ENCODE data around the gene TGFA. TPM values are rescaled to one million over a fixed set of nuclear protein-coding genes. Genes with fewer than 3 reads are reported as not detected.

Gene TGFA
- total and polyA plus RNA-seq, 2 donors from 2014 or later: 8.3 to 30.8 TPM

GRCh38 chr2:70557171-70557838 is 3.7 kb upstream of the TGFA start:
- Histone ChIP-seq H3K9ac (ENCODE audit: low read length in 3 of 3) (no peak overlapping the region), H3K27ac (ENCODE audit: low read depth in 2 of 2, low read length in 2 of 2) (no peak overlapping the region), H3K36me3 (ENCODE audit: control insufficient read depth in 2 of 3, insufficient read depth in 3 of 3, low read length in 3 of 3) (no peaks in the 10 kb centered on the region), H3K4me1 (ENCODE audit: control insufficient read depth in 2 of 3, insufficient read depth in 2 of 3, low read depth in 1 of 3, low read length in 3 of 3) (peaks cover 0 to 4% (median 3%) of the 10 kb centered on the region in 3 donors), H3K27me3 (ENCODE audit: control insufficient read depth, insufficient read depth, low read length) (peaks cover 3% of the 10 kb centered on the region), H3K9me3 (ENCODE audit: control insufficient read depth in 2 of 3, insufficient read depth in 1 of 3, low read length in 3 of 3) (no peaks in the 10 kb centered on the region), H3K4me3 (ENCODE audit: low read length in 3 of 3) (no peak overlapping the region)
- no peak for TF ChIP-seq CTCF (IDR thresholded peaks at IDR 0.05; ENCODE audit: borderline replicate concordance, extremely low read depth, insufficient read depth)
- intact Hi-C loops (cut with DNase I): no loop called here
- DNase-seq (peak in 4 of 5 donors; percentile 31 to 63 (median 56)), FAIRE-seq (no peak)

GRCh38 chr2:70556608-70557007 is 3.0 kb upstream of the TGFA start:
- DNase-seq (no peak), FAIRE-seq (no peak)
- Histone ChIP-seq H3K4me3 (ENCODE audit: low read length in 3 of 3) (no peak overlapping the region), H3K9ac (ENCODE audit: low read length in 3 of 3) (no peak overlapping the region), H3K27me3 (ENCODE audit: control insufficient read depth, insufficient read depth, low read length) (peaks cover 3% of the 10 kb centered on the region), H3K4me1 (ENCODE audit: control insufficient read depth in 2 of 3, insufficient read depth in 2 of 3, low read depth in 1 of 3, low read length in 3 of 3) (peaks cover 3 to 6% (median 4%) of the 10 kb centered on the region in 3 donors), H3K27ac (ENCODE audit: low read depth in 2 of 2, low read length in 2 of 2) (no peak overlapping the region), H3K36me3 (ENCODE audit: control insufficient read depth in 2 of 3, insufficient read depth in 3 of 3, low read length in 3 of 3) (no peaks in the 10 kb centered on the region), H3K9me3 (ENCODE audit: control insufficient read depth in 2 of 3, insufficient read depth in 1 of 3, low read length in 3 of 3) (no peaks in the 10 kb centered on the region)
- no peak for TF ChIP-seq CTCF (IDR thresholded peaks at IDR 0.05; ENCODE audit: borderline replicate concordance, extremely low read depth, insufficient read depth)
- intact Hi-C loops (cut with DNase I): no loop called here

- Histone ChIP-seq H3K27me3 (ENCODE audit: control insufficient read depth, insufficient read depth, low read length) (peaks cover 3% of the 10 kb centered on the region), H3K9me3 (ENCODE audit: control insufficient read depth in 2 of 3, insufficient read depth in 1 of 3, low read length in 3 of 3) (no peaks in the 10 kb centered on the region), H3K27ac (ENCODE audit: low read depth in 2 of 2, low read length in 2 of 2) (peak overlapping the region; percentile 20 to 81), H3K36me3 (ENCODE audit: control insufficient read depth in 2 of 3, insufficient read depth in 3 of 3, low read length in 3 of 3) (no peaks in the 10 kb centered on the region), H3K4me1 (ENCODE audit: control insufficient read depth in 2 of 3, insufficient read depth in 2 of 3, low read depth in 1 of 3, low read length in 3 of 3) (peaks cover 3 to 6% (median 5%) of the 10 kb centered on the region in 3 donors), H3K9ac (ENCODE audit: low read length in 3 of 3) (peak overlapping the region in 1 of 3 donors; percentile 62), H3K4me3 (ENCODE audit: low read length in 3 of 3) (peak overlapping the region; percentile 49 to 86 (median 60))
- no peak for FAIRE-seq
- intact Hi-C loops (cut with DNase I): no loop called here
- peak in 1 of 5 donors; percentile 50 for DNase-seq
- no peak for TF ChIP-seq CTCF (IDR thresholded peaks at IDR 0.05; ENCODE audit: borderline replicate concordance, extremely low read depth, insufficient read depth)
Observed at GRCh38 chr2:70554338-70554892, 789 bp upstream of the TGFA start.

All from kidney (tissue), 14 donors.